Neutrophil (primary cell): ENCODE data around the gene ATP6V1G2.

ENCODE experiments used
- H3K27ac ChIP-seq: fragments of 200-600 bp; sonication (generic); 2 replicates; pipeline ENCODE4 v1.5.1; 2016; ENCODE audit warnings: mild to moderate bottlenecking, moderate library complexity
- H3K27me3 ChIP-seq: fragments of 200-600 bp; sonication (generic); 2 replicates; pipeline ENCODE4 v1.6.0; 2016; ENCODE audit warnings: mild to moderate bottlenecking
- H3K36me3 ChIP-seq: fragments of 200-600 bp; sonication (generic); 2 replicates; pipeline ENCODE4 v1.5.1; 2017
- H3K4me1 ChIP-seq, 2 experiments: fragments of 200-600 bp in 1 of 2; sonication (generic) in 1 of 2; 1 replicate in 1 of 2; 2 replicates in 1 of 2; pipeline versions ENCODE4 v1.5.1 to v1.6.1; 2013 to 2016; ENCODE audit warnings: low read depth in 1 of 2, low read length in 1 of 2, mild to moderate bottlenecking in 1 of 2, moderate library complexity in 1 of 2; ENCODE audit not compliant: control insufficient read depth in 1 of 2, insufficient read depth in 1 of 2
- H3K4me3 ChIP-seq, 2 experiments: fragments of 200-600 bp in 1 of 2; sonication (generic) in 1 of 2; 1 replicate in 1 of 2; 2 replicates in 1 of 2; pipeline ENCODE4 v1.5.1; 2013 to 2016; ENCODE audit warnings: low read depth in 1 of 2, low read length in 1 of 2, mild to moderate bottlenecking in 1 of 2, moderate library complexity in 1 of 2
- H3K9me3 ChIP-seq: fragments of 200-600 bp; sonication (generic); 2 replicates; pipeline ENCODE4 v1.5.1; 2016
- CTCF ChIP-seq: fragments of 200-600 bp; sonication (generic); IDR thresholded peaks from 2 replicates; pipeline ENCODE4 v1.5.1; 2016; ENCODE audit warnings: antibody characterized with exemption

ATP6V1G2 gene

GRCh38 chr6:31534521-31535040 is 11.8 kb downstream of the ATP6V1G2 start:
- H3K4me3 ChIP-seq: no peak overlapping the region
- peaks cover 100% of the 10 kb centered on the region for H3K36me3 ChIP-seq
- peaks cover 8 to 11% of the 10 kb centered on the region in 2 experiments for H3K4me1 ChIP-seq
- H3K27ac ChIP-seq: no peak overlapping the region
- TF ChIP-seq CTCF: no peak
- no peaks in the 10 kb centered on the region for H3K27me3 ChIP-seq
- no peaks in the 10 kb centered on the region for H3K9me3 ChIP-seq

- Histone ChIP-seq H3K9me3 (no peaks in the 10 kb centered on the region), H3K36me3 (peaks cover 100% of the 10 kb centered on the region), H3K4me1 (peaks cover 2 to 6% of the 10 kb centered on the region in 2 experiments), H3K27me3 (no peaks in the 10 kb centered on the region), H3K4me3 (no peak overlapping the region), H3K27ac (peak overlapping the region; percentile 11)
- no peak for TF ChIP-seq CTCF
Measured at GRCh38 chr6:31534011-31534410, 12.4 kb downstream of the ATP6V1G2 start.

GRCh38 chr6:31533455-31533841 is 13.0 kb downstream of the ATP6V1G2 start:
- H3K27ac ChIP-seq: no peak overlapping the region
- no peaks in the 10 kb centered on the region for H3K27me3 ChIP-seq
- TF ChIP-seq CTCF: no peak
- H3K36me3 ChIP-seq: peaks cover 99% of the 10 kb centered on the region
- no peak overlapping the region for H3K4me3 ChIP-seq
- no peaks in the 10 kb centered on the region for H3K9me3 ChIP-seq
- peaks cover 0 to under 1% of the 10 kb centered on the region in 2 experiments for H3K4me1 ChIP-seq

DNA sequence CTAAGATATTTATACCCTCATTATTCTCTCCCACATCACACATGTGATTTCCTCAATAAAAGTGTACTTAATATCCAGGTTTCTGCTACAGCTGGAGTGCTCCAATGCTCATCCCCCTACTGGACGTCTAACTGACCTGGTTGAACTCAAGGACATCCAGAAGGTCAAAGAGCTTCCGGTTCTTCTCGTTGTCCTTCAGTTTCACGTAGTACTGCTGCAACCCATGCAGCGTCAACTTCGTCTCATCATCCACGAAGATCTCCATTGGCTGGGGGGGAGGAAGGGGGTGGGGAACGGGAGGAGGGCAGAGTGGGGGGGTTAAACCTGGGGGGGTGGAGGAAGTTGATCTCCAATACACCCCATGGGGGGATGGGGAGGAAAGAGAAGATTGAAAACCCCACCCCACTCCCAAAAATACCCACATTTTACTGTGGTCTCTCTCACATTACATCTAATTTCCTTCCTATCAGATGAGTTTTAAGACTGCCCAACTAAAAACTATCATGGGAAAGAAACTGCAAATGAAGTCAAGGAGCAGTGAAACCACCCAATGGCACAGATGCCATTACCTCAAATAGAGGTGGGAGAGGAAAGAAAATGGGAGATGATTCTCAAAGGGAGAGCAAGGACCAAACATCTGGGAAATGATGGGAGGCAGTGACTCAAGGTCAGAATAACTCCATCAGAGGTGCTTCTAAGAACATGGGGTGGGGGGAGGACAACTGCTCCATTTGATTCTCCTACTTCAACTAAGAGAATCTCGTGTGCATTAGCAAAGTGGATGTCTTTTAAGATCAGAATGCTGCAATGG is 13.6 kb downstream of the ATP6V1G2 start:
- Histone ChIP-seq H3K4me3 (no peak overlapping the region), H3K4me1 (no peaks in the 10 kb centered on the region), H3K27ac (no peak overlapping the region), H3K9me3 (no peaks in the 10 kb centered on the region), H3K27me3 (no peaks in the 10 kb centered on the region), H3K36me3 (peaks cover 93% of the 10 kb centered on the region)
- no peak for TF ChIP-seq CTCF

- Histone ChIP-seq H3K4me3 (no peak overlapping the region), H3K27me3 (no peaks in the 10 kb centered on the region), H3K4me1 (no peaks in the 10 kb centered on the region), H3K27ac (peak overlapping the region; percentile 3), H3K9me3 (no peaks in the 10 kb centered on the region), H3K36me3 (peaks cover 84% of the 10 kb centered on the region)
- no peak for TF ChIP-seq CTCF
Measured at GRCh38 chr6:31531771-31532643, 14.4 kb downstream of the ATP6V1G2 start.
